Measurements from ENCODE around the gene DGKA.

The DGKA gene

DNA sequence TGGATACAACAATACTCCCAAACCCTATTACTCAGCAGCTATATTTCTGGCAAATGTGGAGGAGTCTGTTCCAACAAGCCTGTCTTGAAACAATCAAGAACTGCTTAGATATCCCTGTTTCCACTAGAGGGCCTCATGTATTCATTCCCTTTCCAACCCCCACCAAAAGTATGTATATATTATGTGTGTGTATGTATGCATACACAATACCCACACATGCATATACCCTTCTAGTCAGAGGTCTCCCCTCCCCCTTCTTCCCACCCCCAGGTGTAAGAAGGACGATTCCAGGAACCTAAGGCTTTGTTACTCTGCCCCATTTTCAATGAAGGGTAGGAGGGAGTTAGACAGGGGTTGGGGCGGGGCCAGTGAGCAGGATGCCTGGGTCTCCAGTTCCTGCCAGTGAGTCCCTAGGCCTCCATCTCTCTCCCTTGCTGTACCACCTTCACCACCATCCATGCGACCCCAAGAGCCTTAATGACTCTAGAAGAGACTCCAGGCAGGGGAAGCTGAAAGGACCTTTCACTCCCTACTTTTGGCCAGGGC, at the start of gene DGKA:
Gene DGKA (plus strand): TSS at position 392 of the 546 bp plus-strand sequence. CDS start 5,342 bp downstream, outside the sequence.
- TF ChIP-seq CTCF (IDR thresholded peaks at IDR 0.05; ENCODE audit: low read depth, low read length), result peak; percentile 67

GRCh38 chr12:55885113-55885512, 45.8 kb upstream of the DGKA start:
- TF ChIP-seq CTCF (IDR thresholded peaks at IDR 0.05; ENCODE audit: low read depth, low read length), result no peak
- DNase-seq (ENCODE audit: extremely low read depth, low read depth), result no peak

More for the DNA sequence above, at the start of gene DGKA:
- no peak for DNase-seq (ENCODE audit: extremely low read depth, low read depth)

DNA sequence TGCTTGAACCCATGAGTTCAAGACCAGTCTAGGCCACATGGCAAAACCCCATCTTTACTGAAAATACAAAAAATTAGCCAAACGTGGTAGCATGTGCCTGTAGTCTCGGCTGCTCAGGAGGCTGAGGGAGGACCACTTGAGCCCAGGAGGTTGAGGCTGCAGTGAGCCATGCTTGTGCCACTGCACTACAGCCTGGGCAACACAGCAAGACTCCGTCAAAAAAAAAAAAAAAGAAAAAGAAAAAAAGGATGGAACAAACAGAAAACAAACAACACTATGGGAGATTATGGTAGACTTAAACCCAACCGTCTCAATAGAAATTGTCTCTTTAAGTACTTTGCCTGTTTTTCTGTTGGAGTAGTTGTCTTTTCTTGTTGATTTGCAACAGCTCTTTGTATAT, 39.7 kb upstream of the DGKA start:
- no peak for TF ChIP-seq CTCF (IDR thresholded peaks at IDR 0.05; ENCODE audit: low read depth, low read length)
- DNase-seq (ENCODE audit: extremely low read depth, low read depth), result no peak

DNA sequence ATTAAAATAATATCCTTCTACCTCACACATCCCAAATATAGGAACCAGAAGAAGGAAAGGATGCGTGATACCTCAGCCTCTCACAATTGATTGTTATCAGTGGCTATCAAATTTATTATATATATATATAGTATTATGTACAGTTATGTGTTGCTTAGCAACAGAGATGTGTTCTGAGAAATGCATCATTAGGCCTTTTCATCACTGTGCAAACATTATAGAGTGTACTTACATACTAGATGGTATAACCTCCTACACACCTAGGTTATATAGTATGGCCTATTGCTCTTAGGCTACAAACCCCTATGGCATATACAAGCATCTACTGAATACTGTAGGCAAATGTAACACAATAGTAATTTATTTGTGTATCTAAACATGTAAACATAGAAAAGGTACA, 37.2 kb upstream of the DGKA start:
- DNase-seq (ENCODE audit: extremely low read depth, low read depth), result no peak

GRCh38 chr12:55899082-55899481, 31.9 kb upstream of the DGKA start:
- no peak for TF ChIP-seq CTCF (IDR thresholded peaks at IDR 0.05; ENCODE audit: low read depth, low read length)

More for the DNA sequence above, 37.2 kb upstream of the DGKA start:
- no peak for TF ChIP-seq CTCF (IDR thresholded peaks at IDR 0.05; ENCODE audit: low read depth, low read length)

DNA sequence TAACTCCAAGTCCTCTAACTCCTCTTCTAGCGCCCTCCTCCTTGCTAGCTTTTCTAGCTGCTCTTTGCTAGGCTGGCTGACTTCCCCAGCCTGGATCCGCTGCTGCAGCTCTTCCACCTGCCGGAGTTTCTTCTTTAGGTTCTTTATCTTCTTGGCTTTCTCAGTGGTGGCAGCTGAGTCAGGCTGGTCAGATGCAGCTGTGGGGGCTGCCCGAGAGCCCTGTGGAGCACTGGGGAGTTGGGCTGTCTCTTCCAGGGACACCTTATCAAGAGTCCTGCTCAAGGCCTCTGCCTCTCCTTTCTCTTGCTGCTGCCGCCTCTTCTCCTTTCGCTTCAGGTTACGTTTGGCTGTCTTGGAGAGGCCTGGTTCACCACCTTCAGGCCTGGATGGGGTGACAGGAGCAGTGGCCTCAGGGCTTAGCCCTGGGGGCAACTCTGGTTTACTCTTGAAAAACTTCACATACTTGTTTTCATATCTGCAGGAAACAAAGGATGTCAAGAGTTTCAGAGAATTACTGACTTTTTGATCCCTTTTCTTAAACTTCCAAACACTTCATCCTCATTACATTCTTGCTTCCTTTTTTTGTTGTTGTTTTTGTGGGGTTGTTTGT, 29.0 kb upstream of the DGKA start:
- no peak for TF ChIP-seq CTCF (IDR thresholded peaks at IDR 0.05; ENCODE audit: low read depth, low read length)
- no peak for DNase-seq (ENCODE audit: extremely low read depth, low read depth)

More at GRCh38 chr12:55899082-55899481, 31.9 kb upstream of the DGKA start:
- DNase-seq (ENCODE audit: extremely low read depth, low read depth), result no peak

DNA sequence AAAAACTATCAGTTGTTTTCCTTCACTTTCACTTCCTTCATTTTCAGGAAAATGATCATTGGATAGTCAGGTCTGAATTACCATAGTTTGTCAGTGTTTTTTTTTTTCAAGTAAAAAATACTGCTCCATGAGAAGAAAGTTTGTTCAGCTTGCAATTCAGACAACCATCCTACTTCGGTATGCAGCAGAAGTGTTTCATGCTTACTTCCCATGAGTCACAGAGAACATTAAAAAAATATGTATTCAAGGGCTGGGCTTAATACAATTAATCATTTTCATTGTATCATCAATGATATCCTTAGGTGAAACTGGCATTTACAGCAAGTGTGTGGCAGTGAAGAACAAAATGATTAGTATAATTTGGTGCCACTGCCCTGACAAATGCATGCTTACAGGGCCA, 24.9 kb upstream of the DGKA start:
- no peak for DNase-seq (ENCODE audit: extremely low read depth, low read depth)
- no peak for TF ChIP-seq CTCF (IDR thresholded peaks at IDR 0.05; ENCODE audit: low read depth, low read length)

All from AG09319 (cell line).